SK-N-SH (cell line): Measurements from ENCODE around the gene TP53AIP1. TPM values are rescaled to one million over a fixed set of nuclear protein-coding genes. Genes with fewer than 3 reads are reported as not detected.

ENCODE experiments used
- CTCF ChIA-PET: fragments of 300-600, 350-600 bp; formaldehyde crosslinking; extraction: SDS; loops from one replicate; lab custom pipeline; 2021; lab: Yijun Ruan, JAX
- POLR2A ChIA-PET: fragments of 350-600 bp; sonication (Branson Sonifier 250); formaldehyde crosslinking; extraction: SDS; loops from one replicate; lab custom pipeline; 2020; ENCODE audit warnings: antibody characterized with exemption, inconsistent platforms; lab: Yijun Ruan, JAX
- DNase-seq: peaks from one replicate; pipeline ENCODE4 v3.0.0; 2012
- H2AFZ ChIP-seq: fragments of 200-600 bp; sonication (generic); 2 replicates; pipeline ENCODE4 v1.8.1; 2016; ENCODE audit warnings: antibody characterized with exemption, mild to moderate bottlenecking, low read depth
- H3F3A ChIP-seq: fragments of 200-600 bp; sonication (generic); replicated peaks from 2 replicates; pipeline ENCODE3; 2016; ENCODE audit warnings: antibody characterized with exemption, mild to moderate bottlenecking; ENCODE audit not compliant: insufficient read depth
- H3K27ac ChIP-seq, 2 experiments: fragments of 200-500 bp in 1 of 2; fragments of 200-600 bp in 1 of 2; sonication (Bioruptor generic) in 1 of 2; sonication (generic), shearing (Covaris generic) in 1 of 2; 2 replicates each; pipeline versions ENCODE4 v1.5.1 to v1.6.1; 2014 to 2016; ENCODE audit warnings: low read depth in 2 of 2, inconsistent platforms in 1 of 2, low read length in 1 of 2, mild to moderate bottlenecking in 1 of 2, mixed read lengths in 1 of 2
- H3K27me3 ChIP-seq: fragments of 200-600 bp; sonication (generic), shearing (Covaris generic); 2 replicates; pipeline ENCODE4 v1.6.1; 2016; ENCODE audit warnings: mixed run types; ENCODE audit not compliant: insufficient read depth
- H3K36me3 ChIP-seq, 2 experiments: fragments of 200-500 bp in 1 of 2; fragments of 200-600 bp in 1 of 2; sonication (Bioruptor generic) in 1 of 2; sonication (generic) in 1 of 2; replicated peaks in 1 of 2; 2 replicates each; pipeline versions ENCODE3 to v1.5.1; 2014 to 2016; ENCODE audit warnings: low read length in 1 of 2, mild to moderate bottlenecking in 1 of 2; ENCODE audit not compliant: insufficient read depth in 2 of 2, control insufficient read depth in 1 of 2
- H3K4me1 ChIP-seq, 2 experiments: fragments of 200-500 bp in 1 of 2; fragments of 200-600 bp in 1 of 2; sonication (Bioruptor generic) in 1 of 2; sonication (generic), shearing (Covaris generic) in 1 of 2; 2 replicates each; pipeline versions ENCODE4 v1.5.1 to v1.6.1; 2014 to 2016; ENCODE audit warnings: low read depth in 1 of 2, low read length in 1 of 2, mixed run types in 1 of 2; ENCODE audit not compliant: insufficient read depth in 2 of 2, control insufficient read depth in 1 of 2
- H3K4me2 ChIP-seq: fragments of 200-600 bp; sonication (generic), shearing (Covaris generic); 2 replicates; pipeline ENCODE4 v1.6.1; 2017; ENCODE audit warnings: mixed run types
- H3K4me3 ChIP-seq, 2 experiments: fragments of 200-500 bp in 1 of 2; fragments of 200-600 bp in 1 of 2; sonication (Bioruptor generic) in 1 of 2; sonication (generic), shearing (Covaris generic) in 1 of 2; 2 replicates each; pipeline versions ENCODE4 v1.5.1 to v1.8.1; 2014 to 2016; ENCODE audit warnings: low read depth in 2 of 2, inconsistent platforms in 1 of 2, low read length in 1 of 2, mild to moderate bottlenecking in 1 of 2, mixed read lengths in 1 of 2, moderate library complexity in 1 of 2
- H3K79me2 ChIP-seq: fragments of 200-600 bp; sonication (generic); 2 replicates; pipeline ENCODE4 v1.8.1; 2017; ENCODE audit warnings: mild to moderate bottlenecking; ENCODE audit not compliant: insufficient read depth
- H3K9ac ChIP-seq: fragments of 200-600 bp; sonication (generic); 2 replicates; pipeline ENCODE4 v1.6.1; 2017; ENCODE audit warnings: mixed run types
- H3K9me2 ChIP-seq: fragments of 200-600 bp; sonication (generic); 2 replicates; pipeline ENCODE4 v1.6.1; 2017; ENCODE audit warnings: mixed run types
- H3K9me3 ChIP-seq: fragments of 200-600 bp; sonication (generic); 2 replicates; pipeline ENCODE4 v1.6.1; 2017; ENCODE audit warnings: mixed run types, mild to moderate bottlenecking, moderate library complexity
- H4K20me1 ChIP-seq: fragments of 200-600 bp; sonication (generic); 2 replicates; pipeline ENCODE4 v1.6.1; 2017; ENCODE audit warnings: mild to moderate bottlenecking, mixed run types; ENCODE audit not compliant: insufficient read depth
- JUND ChIP-seq: IDR thresholded peaks from 2 replicates; pipeline ENCODE4 v1.4.0; 2012
- MAX ChIP-seq: IDR thresholded peaks from 2 replicates; pipeline ENCODE4 v1.4.0; 2012; ENCODE audit warnings: low read depth
- NFIC ChIP-seq: IDR thresholded peaks from 2 replicates; pipeline ENCODE4 v1.4.0; 2012; ENCODE audit warnings: borderline replicate concordance
- RCOR1 ChIP-seq: fragments of 150-350 bp; IDR thresholded peaks from 2 replicates; pipeline ENCODE4 v1.6.1; 2017; ENCODE audit warnings: antibody characterized with exemption, low read length
- TCF12 ChIP-seq: IDR thresholded peaks from 2 replicates; pipeline ENCODE4 v1.4.0; 2012
- WGBS: methylation state at CpG from one replicate; pipeline ENCODE4 v1.1.6; 2017; ENCODE audit warnings: low lambda C conversion rate; 5-methylcytosine and 5-hydroxymethylcytosine counted together
- polyA plus RNA-seq, 3 experiments: library from polyadenylated mRNA; depleted of rRNA; stranded (reverse); fragments of >200 nt; gene quantifications; 2 replicates each; pipeline ENCODE4 v1.2.3, GENCODE V29; 2012
- TF ChIP-seq, protein P1 (sequence below): IDR thresholded peaks from 2 replicates; pipeline ENCODE4; 2012
- TF ChIP-seq, protein P2 (sequence below): fragments of 150-350 bp; IDR thresholded peaks from 2 replicates; pipeline ENCODE4 v1.6.1; 2017; ENCODE audit warnings: antibody characterized with exemption, low read length, low read depth, borderline replicate concordance

The TP53AIP1 gene
- polyA plus RNA-seq, 1 of the 3 experiments (the other 2 are of a cell fraction) = 0.05 TPM

GRCh38 chr11:128914216-128915148, 28.2 kb downstream of the TP53AIP1 start:
- ChIA-PET CTCF (interaction anchor here (1.6 to 13.6 kb wide), 2 partner anchors 25 to 42 kb away, joined by 7 to 201 read pairs; partner anchors contain the start of gene KCNJ5), POLR2A (no interaction called here)

GRCh38 chr11:128913806-128914205, 28.9 kb downstream of the TP53AIP1 start:
- no peak for DNase-seq
- Histone ChIP-seq H3F3A (no peaks in the 10 kb centered on the region), H3K4me3 (no peak overlapping the region), H3K9me2 (no peaks in the 10 kb centered on the region), H3K36me3 (no peaks in the 10 kb centered on the region), H2AFZ (no peak overlapping the region), H3K79me2 (no peaks in the 10 kb centered on the region), H3K4me2 (no peak overlapping the region), H4K20me1 (no peaks in the 10 kb centered on the region), H3K27ac (no peak overlapping the region), H3K9ac (no peak overlapping the region), H3K9me3 (no peaks in the 10 kb centered on the region), H3K4me1 (peaks cover 0 to 10% of the 10 kb centered on the region in 2 experiments; a peak in 1 of 4 replicates), H3K27me3 (no peaks in the 10 kb centered on the region; the same call in 1 of the 2 replicates)
- 75% methylated on average over 2 of the region's 5 CpGs for WGBS
- POLR2A ChIA-PET = no interaction called here
- TF ChIP-seq, protein P1, sequence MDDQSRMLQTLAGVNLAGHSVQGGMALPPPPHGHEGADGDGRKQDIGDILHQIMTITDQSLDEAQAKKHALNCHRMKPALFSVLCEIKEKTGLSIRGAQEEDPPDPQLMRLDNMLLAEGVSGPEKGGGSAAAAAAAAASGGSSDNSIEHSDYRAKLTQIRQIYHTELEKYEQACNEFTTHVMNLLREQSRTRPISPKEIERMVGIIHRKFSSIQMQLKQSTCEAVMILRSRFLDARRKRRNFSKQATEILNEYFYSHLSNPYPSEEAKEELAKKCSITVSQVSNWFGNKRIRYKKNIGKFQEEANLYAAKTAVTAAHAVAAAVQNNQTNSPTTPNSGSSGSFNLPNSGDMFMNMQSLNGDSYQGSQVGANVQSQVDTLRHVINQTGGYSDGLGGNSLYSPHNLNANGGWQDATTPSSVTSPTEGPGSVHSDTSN = no peak
- CTCF ChIA-PET = interaction anchor here (1.6 to 13.6 kb wide), 3 partner anchors 24 to 43 kb away, joined by 7 to 201 read pairs (median 8); partner anchors contain the start of gene KCNJ5

More at GRCh38 chr11:128914216-128915148, 28.2 kb downstream of the TP53AIP1 start:
- Histone ChIP-seq H2AFZ (no peak overlapping the region), H3K79me2 (no peaks in the 10 kb centered on the region), H3K4me1 (peaks cover 0 to 4% of the 10 kb centered on the region in 2 experiments; a peak in 1 of 4 replicates), H3K27me3 (no peaks in the 10 kb centered on the region; the same call in 1 of the 2 replicates), H3F3A (no peaks in the 10 kb centered on the region), H3K9me3 (no peaks in the 10 kb centered on the region), H3K9me2 (no peaks in the 10 kb centered on the region), H3K4me3 (no peak overlapping the region), H4K20me1 (no peaks in the 10 kb centered on the region), H3K36me3 (no peaks in the 10 kb centered on the region), H3K4me2 (no peak overlapping the region), H3K27ac (no peak overlapping the region), H3K9ac (no peak overlapping the region)
- 48% methylated on average over 14 of the region's 18 CpGs for WGBS
- TF ChIP-seq NFIC (no peak), MAX (no peak), RCOR1 (no peak), JUND (no peak), TCF12 (no peak)
- TF ChIP-seq, protein P2, sequence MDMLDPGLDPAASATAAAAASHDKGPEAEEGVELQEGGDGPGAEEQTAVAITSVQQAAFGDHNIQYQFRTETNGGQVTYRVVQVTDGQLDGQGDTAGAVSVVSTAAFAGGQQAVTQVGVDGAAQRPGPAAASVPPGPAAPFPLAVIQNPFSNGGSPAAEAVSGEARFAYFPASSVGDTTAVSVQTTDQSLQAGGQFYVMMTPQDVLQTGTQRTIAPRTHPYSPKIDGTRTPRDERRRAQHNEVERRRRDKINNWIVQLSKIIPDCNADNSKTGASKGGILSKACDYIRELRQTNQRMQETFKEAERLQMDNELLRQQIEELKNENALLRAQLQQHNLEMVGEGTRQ = no peak
- DNase-seq = no peak
